GM10266 (cell line): Measurements from ENCODE around the gene RAD1.

Experiments
- DNase-seq: peaks from one replicate; pipeline ENCODE4 v3.0.0; 2012; ENCODE audit errors: extremely low spot score
- CTCF ChIP-seq: IDR thresholded peaks from 2 replicates; pipeline ENCODE4 v1.5.1; 2012; ENCODE audit warnings: mild to moderate bottlenecking, low read depth; ENCODE audit not compliant: control insufficient read depth, insufficient read depth; ENCODE audit errors: missing control alignments

The RAD1 gene

GRCh38 chr5:34866989-34867471 is 48.3 kb downstream of the RAD1 start:
- DNase-seq = no peak
- TF ChIP-seq CTCF = no peak

GRCh38 chr5:34865091-34865490 is 50.2 kb downstream of the RAD1 start:
- TF ChIP-seq CTCF = no peak
- no peak for DNase-seq

- TF ChIP-seq CTCF = no peak
- DNase-seq = no peak
These were observed 51.4 kb downstream of the RAD1 start for GRCh38 chr5:34863946-34864345.

- TF ChIP-seq CTCF = no peak
- DNase-seq = no peak
These were observed 56.1 kb downstream of the RAD1 start for GRCh38 chr5:34859253-34859652.

GRCh38 chr5:34858790-34859189 is 56.5 kb downstream of the RAD1 start:
- no peak for DNase-seq
- no peak for TF ChIP-seq CTCF

GRCh38 chr5:34857894-34858293 is 57.4 kb downstream of the RAD1 start:
- TF ChIP-seq CTCF = no peak
- DNase-seq = no peak

GRCh38 chr5:34857161-34857560 is 58.1 kb downstream of the RAD1 start:
- TF ChIP-seq CTCF = no peak
- no peak for DNase-seq
